ENCODE results near the gene GPN2. TPM values are rescaled to one million over a fixed set of nuclear protein-coding genes. Genes with fewer than 3 reads are reported as not detected.
"Not testable (repeated sequence)": the region's sequence is repeated elsewhere in the genome, so short reads cannot be mapped to it uniquely, and the experiment has no call there.

The GPN2 gene
- total RNA-seq, 2 donors from 2014 or later, result 32.4 to 36.2 TPM

DNA sequence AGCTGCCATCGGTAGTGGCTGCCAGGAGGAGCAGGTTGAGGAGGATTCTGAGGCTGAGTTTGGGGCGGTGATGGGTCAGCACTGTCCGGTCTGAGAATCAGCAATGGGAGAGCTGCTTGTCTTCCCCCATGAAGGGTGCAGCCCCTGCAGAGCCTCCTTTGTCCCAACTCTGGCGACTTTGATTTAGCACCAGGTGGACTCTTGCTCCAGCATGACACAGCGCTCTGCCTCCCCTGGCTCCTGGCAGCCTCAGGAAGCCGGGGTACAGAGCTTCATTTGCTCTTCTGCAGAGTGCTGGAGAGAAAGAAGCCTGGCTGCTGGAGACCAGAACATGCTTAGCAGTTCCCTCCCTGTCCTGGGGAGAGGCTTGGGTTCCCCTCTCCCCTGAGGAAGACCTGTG lies 50.3 kb downstream of the GPN2 start:
- Histone ChIP-seq H3K9me3 (no peaks in the 10 kb centered on the region), H3K4me3 (no peak overlapping the region), H3K4me1 (no peaks in the 10 kb centered on the region), H3K36me3 (peaks cover 2% of the 10 kb centered on the region), H3K27ac (no peak overlapping the region), H3K9ac (ENCODE audit: low read depth in 2 of 2, low read length in 2 of 2) (no peak overlapping the region), H3K27me3 (no peaks in the 10 kb centered on the region)
- intact Hi-C loops (cut with DNase I), result no loop called here
- no peak for DNase-seq
- TF ChIP-seq, protein P1, sequence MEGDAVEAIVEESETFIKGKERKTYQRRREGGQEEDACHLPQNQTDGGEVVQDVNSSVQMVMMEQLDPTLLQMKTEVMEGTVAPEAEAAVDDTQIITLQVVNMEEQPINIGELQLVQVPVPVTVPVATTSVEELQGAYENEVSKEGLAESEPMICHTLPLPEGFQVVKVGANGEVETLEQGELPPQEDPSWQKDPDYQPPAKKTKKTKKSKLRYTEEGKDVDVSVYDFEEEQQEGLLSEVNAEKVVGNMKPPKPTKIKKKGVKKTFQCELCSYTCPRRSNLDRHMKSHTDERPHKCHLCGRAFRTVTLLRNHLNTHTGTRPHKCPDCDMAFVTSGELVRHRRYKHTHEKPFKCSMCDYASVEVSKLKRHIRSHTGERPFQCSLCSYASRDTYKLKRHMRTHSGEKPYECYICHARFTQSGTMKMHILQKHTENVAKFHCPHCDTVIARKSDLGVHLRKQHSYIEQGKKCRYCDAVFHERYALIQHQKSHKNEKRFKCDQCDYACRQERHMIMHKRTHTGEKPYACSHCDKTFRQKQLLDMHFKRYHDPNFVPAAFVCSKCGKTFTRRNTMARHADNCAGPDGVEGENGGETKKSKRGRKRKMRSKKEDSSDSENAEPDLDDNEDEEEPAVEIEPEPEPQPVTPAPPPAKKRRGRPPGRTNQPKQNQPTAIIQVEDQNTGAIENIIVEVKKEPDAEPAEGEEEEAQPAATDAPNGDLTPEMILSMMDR (IDR thresholded peaks at IDR 0.05), result no peak

DNA sequence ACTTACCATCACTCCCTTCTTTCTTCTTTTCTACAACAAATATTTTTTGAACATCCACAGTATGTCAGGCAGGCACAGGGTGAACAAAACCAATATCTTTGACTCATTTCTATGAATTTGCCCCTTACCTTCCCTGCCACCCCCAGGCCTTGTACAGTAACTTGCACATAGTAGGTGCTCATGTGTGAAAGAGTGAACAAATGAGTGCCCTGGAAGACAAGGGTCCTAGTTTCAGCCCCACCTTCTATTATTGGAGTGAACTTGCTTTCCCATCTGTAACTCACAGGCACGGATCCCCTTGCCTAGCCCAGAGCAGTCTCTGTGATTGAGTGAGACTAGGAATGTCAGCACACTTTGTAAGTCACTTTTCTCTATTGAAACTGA lies 50.8 kb downstream of the GPN2 start:
- Histone ChIP-seq H3K27ac (no peak overlapping the region), H3K4me1 (no peaks in the 10 kb centered on the region), H3K36me3 (peaks cover 2% of the 10 kb centered on the region), H3K9ac (ENCODE audit: low read depth in 2 of 2, low read length in 2 of 2) (no peak overlapping the region), H3K9me3 (no peaks in the 10 kb centered on the region), H3K4me3 (no peak overlapping the region), H3K27me3 (no peaks in the 10 kb centered on the region)
- TF ChIP-seq, protein P1 (IDR thresholded peaks at IDR 0.05), result no peak
- intact Hi-C loops (cut with DNase I), result no loop called here
- no peak for DNase-seq

GRCh38 chr1:26838474-26839338 lies 51.4 kb downstream of the GPN2 start:
- no peak for DNase-seq
- no peak overlapping the region for H3K27ac ChIP-seq
- H3K27me3 ChIP-seq, result no peaks in the 10 kb centered on the region
- H3K4me3 ChIP-seq, result no peak overlapping the region
- H3K36me3 ChIP-seq, result peaks cover 2% of the 10 kb centered on the region
- H3K9ac ChIP-seq (ENCODE audit: low read depth in 2 of 2, low read length in 2 of 2), result no peak overlapping the region
- H3K4me1 ChIP-seq, result no peaks in the 10 kb centered on the region
- TF ChIP-seq, protein P1 (IDR thresholded peaks at IDR 0.05), result no peak
- intact Hi-C loops (cut with DNase I), result no loop called here
- no peaks in the 10 kb centered on the region for H3K9me3 ChIP-seq

GRCh38 chr1:26837665-26838064 lies 52.4 kb downstream of the GPN2 start:
- H3K9me3 ChIP-seq; H3K4me1 ChIP-seq; H3K36me3 ChIP-seq; H3K9ac ChIP-seq (ENCODE audit: low read depth in 2 of 2, low read length in 2 of 2); DNase-seq; intact Hi-C loops (cut with DNase I); H3K27me3 ChIP-seq; H3K4me3 ChIP-seq; H3K27ac ChIP-seq: not testable (repeated sequence)

- peak; percentile 52 for DNase-seq
- H3K27ac ChIP-seq, result peak overlapping the region; percentile 47
Observed at GRCh38 chr1:26833432-26834405, 56.4 kb downstream of the GPN2 start.

More at GRCh38 chr1:26833432-26834405, 56.4 kb downstream of the GPN2 start:
- H3K9me3 ChIP-seq, result no peaks in the 10 kb centered on the region
- no peaks in the 10 kb centered on the region for H3K36me3 ChIP-seq
- no peak overlapping the region for H3K9ac ChIP-seq (ENCODE audit: low read depth in 2 of 2, low read length in 2 of 2)
- TF ChIP-seq, protein P1 (IDR thresholded peaks at IDR 0.05), result no peak
- intact Hi-C loops (cut with DNase I), result no loop called here
- H3K4me3 ChIP-seq, result no peak overlapping the region
- no peaks in the 10 kb centered on the region for H3K27me3 ChIP-seq
- no peaks in the 10 kb centered on the region for H3K4me1 ChIP-seq

Measured in colonic mucosa (tissue), 4 donors.